SU-DHL-6 (cell line): ENCODE data around the gene IL4I1.

Source experiments
- CTCF ChIP-seq: fragments of 200-600 bp; sonication (generic); IDR thresholded peaks from one replicate; pipeline ENCODE4 v1.5.1; 2017; ENCODE audit warnings: antibody characterized with exemption, mild to moderate bottlenecking, low read length, moderate library complexity; ENCODE audit not compliant: insufficient read depth, poor library complexity, severe bottlenecking
- EZH2phosphoT487 ChIP-seq: fragments of 200-600 bp; sonication (generic), shearing (Covaris generic); conservative IDR thresholded peaks from 2 replicates; pipeline ENCODE4 v1.6.1; 2018; ENCODE audit warnings: mild to moderate bottlenecking, antibody characterized with exemption, low read length, moderate library complexity, mixed read lengths

DNA sequence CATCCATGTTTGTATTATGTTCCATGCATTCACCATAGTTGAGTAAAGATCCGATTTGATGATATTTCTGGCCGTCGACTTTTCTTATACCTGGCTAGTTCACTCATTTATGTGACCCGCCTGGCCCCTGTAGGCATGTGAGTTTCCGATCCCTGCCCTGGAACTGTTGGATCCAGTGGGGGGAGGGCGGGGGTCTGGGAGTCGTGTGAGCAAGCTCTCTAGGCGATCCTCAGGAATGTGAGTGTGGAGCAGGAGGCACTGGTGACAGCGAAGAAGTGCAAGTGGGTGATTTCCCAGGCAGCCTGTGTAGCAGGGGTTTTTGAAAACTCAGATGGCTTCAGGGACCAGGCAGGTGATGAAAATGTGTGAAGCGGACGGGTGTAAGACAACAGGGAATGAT is 56.4 kb downstream of the IL4I1 start:
- no peak for TF ChIP-seq CTCF
- no peak for TF ChIP-seq EZH2phosphoT487
